Dendritic cell treated with granulocyte-macrophage colony-stimulating factor and Interleukin-4, amounts not matched to agents 40 ng/mL and 50 ng/mL, for 4 days (primary cell): ENCODE measurements around the gene EMILIN2.
"Not testable (repeated sequence)": the region's sequence is repeated elsewhere in the genome, so short reads cannot be mapped to it uniquely, and the experiment has no call there.

ENCODE experiments used
- H3K27ac Mint-ChIP-seq: one replicate; pipeline ENCODE4 v1.8.0; 2022; ENCODE audit warnings: mild to moderate bottlenecking, mixed read lengths
- H3K27me3 Mint-ChIP-seq: one replicate; pipeline ENCODE4 v1.8.0; 2022; ENCODE audit warnings: mild to moderate bottlenecking, mixed read lengths
- H3K36me3 Mint-ChIP-seq: one replicate; pipeline ENCODE4 v1.8.0; 2022; ENCODE audit warnings: low read depth, mixed read lengths
- H3K4me1 Mint-ChIP-seq: one replicate; pipeline ENCODE4 v1.8.0; 2022; ENCODE audit warnings: low read depth, mixed read lengths
- H3K4me3 Mint-ChIP-seq: one replicate; pipeline ENCODE4 v1.8.0; 2022; ENCODE audit warnings: mild to moderate bottlenecking, moderate library complexity, mixed read lengths
- H3K9me3 Mint-ChIP-seq: one replicate; pipeline ENCODE4 v1.8.0; 2022; ENCODE audit warnings: mixed read lengths
- intact Hi-C: fragments of 100-400 bp; cut with micrococcal nuclease; formaldehyde crosslinking; loops from one replicate; pipeline ENCODE4 v1.15.0; 2022

The EMILIN2 gene

DNA sequence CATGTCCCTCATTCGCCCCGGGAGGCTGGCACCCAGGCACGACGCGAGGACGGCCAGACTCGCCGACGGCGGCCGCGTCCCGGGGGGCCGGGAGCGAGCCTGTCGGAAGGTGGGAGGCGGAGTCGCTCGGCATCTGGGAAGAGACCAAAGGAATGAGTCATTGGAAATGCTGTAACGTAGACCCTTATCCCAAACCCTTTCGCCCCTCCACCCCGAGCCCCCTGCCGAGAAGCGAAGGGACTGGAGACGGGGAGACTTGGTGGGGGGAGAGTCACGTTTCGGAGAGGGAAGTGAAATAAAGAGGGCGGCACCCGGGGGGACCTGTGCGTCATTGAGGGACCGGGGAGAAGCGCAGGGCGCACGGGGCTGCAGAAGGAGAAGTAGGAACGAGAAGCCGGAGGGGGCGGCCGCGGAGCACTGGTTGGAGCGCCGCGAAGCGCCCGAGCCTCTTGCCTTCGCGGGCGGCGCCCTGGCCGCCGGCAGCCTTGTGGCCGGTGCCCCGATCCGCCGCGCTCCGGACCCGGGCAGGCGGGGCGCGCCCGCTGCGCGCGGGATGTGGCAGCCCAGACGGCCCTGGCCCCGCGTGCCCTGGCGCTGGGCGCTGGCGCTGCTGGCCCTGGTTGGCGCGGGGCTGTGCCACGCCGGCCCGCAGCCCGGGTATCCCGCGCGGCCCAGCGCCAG, at the start of gene EMILIN2:
TSS of gene EMILIN2 (plus strand) at position 371 of the 681 bp plus-strand sequence. CDS start at position 554, 183 bp downstream.
- H3K27me3 Mint-ChIP-seq: no peaks in the 10 kb centered on the region
- H3K9me3 Mint-ChIP-seq: no peaks in the 10 kb centered on the region
- peaks cover 76% of the 10 kb centered on the region for H3K4me1 Mint-ChIP-seq
- no peak within 1 kb of the TSS for H3K27ac Mint-ChIP-seq
- H3K36me3 Mint-ChIP-seq: peaks cover 58% of the 10 kb centered on the region
- intact Hi-C loops: loop anchor here (5.0 kb wide), 1 partner anchor 61 kb away; no protein-coding TSS in a partner anchor
- peak within 1 kb of the TSS; percentile 97 for H3K4me3 Mint-ChIP-seq

DNA sequence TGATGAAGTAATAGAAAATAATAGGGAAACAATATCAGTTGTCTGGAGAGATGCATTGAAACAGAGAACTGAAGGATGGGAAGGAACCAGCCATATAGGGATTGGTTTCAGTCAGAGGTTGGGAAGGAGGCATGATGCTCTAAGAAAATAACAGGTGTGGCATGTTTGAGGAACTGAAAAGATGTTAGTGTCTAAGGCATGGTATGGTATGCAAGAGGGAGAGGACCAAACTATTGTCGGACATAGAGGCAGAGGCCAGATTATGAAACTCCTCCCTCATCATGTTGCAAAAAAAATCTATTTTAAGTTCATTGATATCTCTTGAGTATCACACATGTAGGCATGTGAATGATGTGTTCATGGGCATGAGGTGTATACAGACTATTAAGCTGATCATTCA, 48.9 kb upstream of the EMILIN2 start:
- H3K27ac Mint-ChIP-seq: no peak overlapping the region
- no peaks in the 10 kb centered on the region for H3K27me3 Mint-ChIP-seq
- peaks cover 5% of the 10 kb centered on the region for H3K4me1 Mint-ChIP-seq
- intact Hi-C loops: no loop called here
- no peaks in the 10 kb centered on the region for H3K9me3 Mint-ChIP-seq
- no peak overlapping the region for H3K4me3 Mint-ChIP-seq
- H3K36me3 Mint-ChIP-seq: peaks cover 69% of the 10 kb centered on the region

- no peaks in the 10 kb centered on the region for H3K9me3 Mint-ChIP-seq
Observed at GRCh38 chr18:2799369-2799768, 47.4 kb upstream of the EMILIN2 start.

GRCh38 chr18:2805970-2806943, 40.5 kb upstream of the EMILIN2 start:
- H3K27ac Mint-ChIP-seq: no peak overlapping the region
- H3K4me3 Mint-ChIP-seq: no peak overlapping the region
- intact Hi-C loops: loop anchor here (10.0 kb wide), 1 partner anchor 49 kb away; no protein-coding TSS in a partner anchor
- H3K9me3 Mint-ChIP-seq: peaks cover 17% of the 10 kb centered on the region
- no peaks in the 10 kb centered on the region for H3K27me3 Mint-ChIP-seq
- peaks cover 21% of the 10 kb centered on the region for H3K36me3 Mint-ChIP-seq
- H3K4me1 Mint-ChIP-seq: no peaks in the 10 kb centered on the region

More at GRCh38 chr18:2799369-2799768, 47.4 kb upstream of the EMILIN2 start:
- Mint-ChIP-seq H3K36me3 (peaks cover 68% of the 10 kb centered on the region), H3K27me3 (no peaks in the 10 kb centered on the region), H3K4me1 (peaks cover 5% of the 10 kb centered on the region), H3K27ac (no peak overlapping the region), H3K4me3 (no peak overlapping the region)
- intact Hi-C loops: no loop called here

GRCh38 chr18:2808640-2809039, 38.2 kb upstream of the EMILIN2 start:
- H3K27ac Mint-ChIP-seq, H3K4me1 Mint-ChIP-seq, H3K4me3 Mint-ChIP-seq, H3K27me3 Mint-ChIP-seq: not testable (repeated sequence)
- intact Hi-C loops: loop anchor here (10.0 kb wide), 1 partner anchor 46 kb away; no protein-coding TSS in a partner anchor
- Mint-ChIP-seq H3K36me3 (peaks cover 11% of the 10 kb centered on the region), H3K9me3 (peaks cover 30% of the 10 kb centered on the region)

GRCh38 chr18:2809666-2810183, 37.1 kb upstream of the EMILIN2 start:
- not testable (repeated sequence) for H3K27ac Mint-ChIP-seq
- H3K36me3 Mint-ChIP-seq: peaks cover 11% of the 10 kb centered on the region
- intact Hi-C loops: loop anchor here (10.0 kb wide), 1 partner anchor 45 kb away; no protein-coding TSS in a partner anchor

DNA sequence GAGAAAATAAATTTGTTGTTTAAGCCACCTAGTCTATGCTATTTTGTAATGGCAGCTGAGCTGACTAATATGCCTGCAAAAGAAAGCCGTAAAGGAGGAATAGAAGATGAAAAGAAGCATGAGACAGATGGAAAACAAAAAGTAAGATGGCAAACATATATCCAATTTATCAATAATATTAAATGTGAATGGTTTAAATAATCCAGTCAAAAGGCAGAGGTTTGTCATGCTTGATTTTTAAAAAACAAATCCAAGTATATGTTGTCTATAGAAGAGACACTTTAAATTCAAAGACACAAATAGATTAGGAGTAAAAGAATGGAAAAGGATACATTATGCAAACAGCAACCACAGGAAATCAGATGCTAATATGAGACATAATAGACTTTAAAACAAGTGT, 35.4 kb upstream of the EMILIN2 start:
- intact Hi-C loops: no loop called here
- Mint-ChIP-seq H3K9me3 (peaks cover 53% of the 10 kb centered on the region), H3K36me3 (no peaks in the 10 kb centered on the region), H3K27ac (no peak overlapping the region), H3K4me1 (no peaks in the 10 kb centered on the region), H3K4me3 (no peak overlapping the region), H3K27me3 (peaks cover 2% of the 10 kb centered on the region)

More at GRCh38 chr18:2809666-2810183, 37.1 kb upstream of the EMILIN2 start:
- H3K27me3 Mint-ChIP-seq, H3K4me1 Mint-ChIP-seq, H3K4me3 Mint-ChIP-seq: not testable (repeated sequence)
- H3K9me3 Mint-ChIP-seq: peaks cover 41% of the 10 kb centered on the region

GRCh38 chr18:2814928-2815327, 31.9 kb upstream of the EMILIN2 start:
- H3K4me3 Mint-ChIP-seq: no peak overlapping the region
- H3K27ac Mint-ChIP-seq: no peak overlapping the region
- H3K4me1 Mint-ChIP-seq: no peaks in the 10 kb centered on the region
- peaks cover 53% of the 10 kb centered on the region for H3K9me3 Mint-ChIP-seq
- H3K36me3 Mint-ChIP-seq: no peaks in the 10 kb centered on the region
- peaks cover 2% of the 10 kb centered on the region for H3K27me3 Mint-ChIP-seq
- intact Hi-C loops: no loop called here

DNA sequence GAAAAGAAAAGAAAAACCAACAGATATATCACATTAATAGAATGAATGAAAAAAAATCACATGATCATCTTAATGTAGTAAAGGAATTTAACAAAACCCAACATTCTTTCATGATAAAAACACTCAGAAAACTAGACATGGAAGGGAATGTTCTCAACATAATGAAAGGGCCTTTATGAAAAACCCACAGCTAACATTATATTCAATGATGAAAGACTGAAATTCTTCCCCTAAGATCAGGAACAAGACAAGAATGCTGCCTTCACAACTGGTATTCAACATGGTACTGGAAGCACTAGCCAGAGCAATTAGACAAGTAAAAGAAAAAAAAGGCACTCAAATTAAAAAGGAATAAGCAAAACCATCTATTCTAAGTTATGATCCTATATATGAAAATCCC, 28.5 kb upstream of the EMILIN2 start:
- Mint-ChIP-seq H3K27me3 (peaks cover 2% of the 10 kb centered on the region), H3K9me3 (peaks cover 31% of the 10 kb centered on the region), H3K4me3 (no peak overlapping the region), H3K27ac (no peak overlapping the region), H3K4me1 (no peaks in the 10 kb centered on the region), H3K36me3 (no peaks in the 10 kb centered on the region)
- intact Hi-C loops: no loop called here

DNA sequence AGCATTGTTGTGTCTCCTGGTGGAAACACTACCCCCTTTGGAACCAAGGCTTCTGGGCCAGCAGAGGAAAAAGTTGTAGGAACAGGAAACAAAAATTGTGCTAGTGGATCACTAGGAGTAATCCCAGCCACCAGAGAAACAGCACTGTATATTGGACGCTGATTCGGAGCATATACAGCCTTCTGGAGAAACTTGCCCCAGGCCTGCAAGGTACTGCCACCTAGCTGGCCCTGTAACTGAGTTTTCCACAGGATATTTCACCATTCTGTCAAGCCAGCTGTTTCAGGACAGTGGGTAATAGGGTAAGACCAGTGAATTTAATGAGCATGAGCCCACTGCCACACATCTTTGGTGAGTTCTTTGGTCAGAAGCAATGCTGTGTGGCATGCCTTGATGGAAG, 25.1 kb upstream of the EMILIN2 start:
- Mint-ChIP-seq H3K4me3 (no peak overlapping the region), H3K9me3 (peaks cover 6% of the 10 kb centered on the region), H3K36me3 (no peaks in the 10 kb centered on the region), H3K4me1 (no peaks in the 10 kb centered on the region), H3K27me3 (no peaks in the 10 kb centered on the region), H3K27ac (no peak overlapping the region)
- intact Hi-C loops: no loop called here

GRCh38 chr18:2822213-2822921, 24.4 kb upstream of the EMILIN2 start:
- no peak overlapping the region for H3K4me3 Mint-ChIP-seq
- H3K27me3 Mint-ChIP-seq: no peaks in the 10 kb centered on the region
- H3K36me3 Mint-ChIP-seq: no peaks in the 10 kb centered on the region
- H3K27ac Mint-ChIP-seq: no peak overlapping the region
- H3K9me3 Mint-ChIP-seq: peaks cover 6% of the 10 kb centered on the region
- H3K4me1 Mint-ChIP-seq: no peaks in the 10 kb centered on the region
- intact Hi-C loops: no loop called here

GRCh38 chr18:2823202-2823601, 23.6 kb upstream of the EMILIN2 start:
- Mint-ChIP-seq H3K36me3 (no peaks in the 10 kb centered on the region), H3K27ac (no peak overlapping the region), H3K9me3 (peaks cover 2% of the 10 kb centered on the region), H3K4me1 (no peaks in the 10 kb centered on the region), H3K27me3 (no peaks in the 10 kb centered on the region), H3K4me3 (no peak overlapping the region)
- intact Hi-C loops: no loop called here

- intact Hi-C loops: no loop called here
Observed at GRCh38 chr18:2823966-2824365, 22.8 kb upstream of the EMILIN2 start.

More at GRCh38 chr18:2823966-2824365, 22.8 kb upstream of the EMILIN2 start:
- no peaks in the 10 kb centered on the region for H3K4me1 Mint-ChIP-seq
- H3K36me3 Mint-ChIP-seq: no peaks in the 10 kb centered on the region
- H3K27ac Mint-ChIP-seq: no peak overlapping the region
- no peaks in the 10 kb centered on the region for H3K9me3 Mint-ChIP-seq
- no peaks in the 10 kb centered on the region for H3K27me3 Mint-ChIP-seq
- no peak overlapping the region for H3K4me3 Mint-ChIP-seq
